Neural cell (in vitro differentiated cells): ENCODE measurements around the gene PROK2. TPM values are rescaled to one million over a fixed set of nuclear protein-coding genes. Genes with fewer than 3 reads are reported as not detected.

Experiments used
- H2AFZ ChIP-seq: fragments of 200-600, 300-800 bp; sonication (generic), shearing (Covaris generic); 2 replicates; pipeline ENCODE4 v1.6.0; 2014; ENCODE audit warnings: low read depth, mild to moderate bottlenecking, antibody characterized with exemption, low read length, moderate library complexity
- H3F3A ChIP-seq: fragments of 200-600 bp; shearing (Covaris generic); 2 replicates; pipeline ENCODE4 v1.6.1; 2016; ENCODE audit warnings: mild to moderate bottlenecking, moderate library complexity, mixed read lengths, antibody characterized with exemption, low read length; ENCODE audit not compliant: insufficient read depth, poor library complexity, severe bottlenecking
- H3K27ac ChIP-seq: fragments of 200-600, 300-800 bp; sonication (generic), shearing (Covaris generic); 2 replicates; pipeline ENCODE4 v1.5.1; 2014; ENCODE audit warnings: mild to moderate bottlenecking, low read length, moderate library complexity
- H3K27me3 ChIP-seq: fragments of 300-800, 200-600 bp; sonication (generic), shearing (Covaris generic); 2 replicates; pipeline ENCODE4 v1.6.0; 2014; ENCODE audit warnings: mild to moderate bottlenecking, low read depth, low read length, moderate library complexity; ENCODE audit not compliant: insufficient read depth
- H3K36me3 ChIP-seq: fragments of 300-800, 200-600 bp; sonication (generic), shearing (Covaris generic); 2 replicates; pipeline ENCODE4 v1.5.1; 2014; ENCODE audit warnings: mild to moderate bottlenecking, antibody characterized with exemption, low read length, moderate library complexity; ENCODE audit not compliant: insufficient read depth
- H3K4me2 ChIP-seq: fragments of 300-800, 200-600 bp; sonication (generic), shearing (Covaris generic); 2 replicates; pipeline ENCODE4 v1.6.0; 2014; ENCODE audit warnings: mild to moderate bottlenecking, low read length
- H3K4me3 ChIP-seq: fragments of 300-800, 200-600 bp; sonication (generic), shearing (Covaris generic); 2 replicates; pipeline ENCODE4 v1.5.1; 2014; ENCODE audit warnings: mild to moderate bottlenecking, low read length, moderate library complexity
- H3K79me2 ChIP-seq: fragments of 200-600 bp; shearing (Covaris generic); replicated peaks from 2 replicates; pipeline ENCODE4 v1.6.0; 2014; ENCODE audit warnings: mild to moderate bottlenecking, low read length, moderate library complexity; ENCODE audit not compliant: insufficient read depth
- H3K9ac ChIP-seq: fragments of 300-800, 200-600 bp; sonication (generic), shearing (Covaris generic); 2 replicates; pipeline ENCODE4 v1.6.1; 2016; ENCODE audit warnings: mild to moderate bottlenecking, low read length, mixed read lengths
- H3K9me2 ChIP-seq: fragments of 200-600 bp; shearing (Covaris generic); 2 replicates; pipeline ENCODE4 v1.6.1; 2016; ENCODE audit warnings: mild to moderate bottlenecking, low read length, mixed read lengths; ENCODE audit not compliant: insufficient read depth
- H3K9me3 ChIP-seq: fragments of 200-600, 300-800 bp; sonication (generic), shearing (Covaris generic); 2 replicates; pipeline ENCODE4 v1.6.1; 2016; ENCODE audit warnings: mild to moderate bottlenecking, mixed run types, low read length, moderate library complexity, mixed read lengths
- H4K20me1 ChIP-seq: fragments of 200-600 bp; shearing (Covaris generic); 2 replicates; pipeline ENCODE4 v1.6.1; 2016; ENCODE audit warnings: mild to moderate bottlenecking, mixed run types; ENCODE audit not compliant: insufficient read depth
- EP300 ChIP-seq: fragments of 450-650 bp; conservative IDR thresholded peaks from 2 replicates; pipeline ENCODE4 v1.6.1; 2014; ENCODE audit warnings: antibody characterized with exemption, mild to moderate bottlenecking, moderate library complexity; ENCODE audit not compliant: poor library complexity, severe bottlenecking
- EZH2 ChIP-seq: fragments of 200-600, 300-800 bp; shearing (Covaris generic), sonication (generic); IDR thresholded peaks from 2 replicates; pipeline ENCODE4 v1.6.1; 2014; ENCODE audit warnings: antibody characterized with exemption, low read length, borderline replicate concordance, mild to moderate bottlenecking; ENCODE audit not compliant: insufficient read depth, poor library complexity, severe bottlenecking
- MXI1 ChIP-seq: fragments of 450-650 bp; conservative IDR thresholded peaks from 2 replicates; pipeline ENCODE4 v1.6.1; 2014; ENCODE audit warnings: antibody characterized with exemption, mild to moderate bottlenecking; ENCODE audit not compliant: poor library complexity, severe bottlenecking
- POLR2AphosphoS5 ChIP-seq: IDR thresholded peaks from 2 replicates; pipeline ENCODE4 v1.6.1; 2012
- RAD21 ChIP-seq: fragments of 450-650 bp; conservative IDR thresholded peaks from 2 replicates; pipeline ENCODE4 v1.6.1; 2014; ENCODE audit warnings: antibody characterized with exemption, mild to moderate bottlenecking, moderate library complexity
- REST ChIP-seq: IDR thresholded peaks from 2 replicates; pipeline ENCODE4 v1.6.1; 2012; ENCODE audit warnings: borderline replicate concordance
- SMC3 ChIP-seq: fragments of 450-650 bp; conservative IDR thresholded peaks from 2 replicates; pipeline ENCODE4 v1.6.1; 2014; ENCODE audit warnings: antibody characterized with exemption, mild to moderate bottlenecking, moderate library complexity; ENCODE audit not compliant: poor library complexity
- TAF1 ChIP-seq: IDR thresholded peaks from 2 replicates; pipeline ENCODE4 v1.6.1; 2012; ENCODE audit warnings: low read depth
- polyA plus RNA-seq: library from polyadenylated mRNA; depleted of rRNA; stranded (reverse); fragments of >200 nt; gene quantifications from 2 replicates; pipeline ENCODE4 v1.2.3, GENCODE V29; 2014
- TF ChIP-seq, protein P1 (sequence below): fragments of 450-650 bp; IDR thresholded peaks from 2 replicates; pipeline ENCODE4 v1.5.1; 2014; ENCODE audit warnings: antibody characterized with exemption, mild to moderate bottlenecking, moderate library complexity; ENCODE audit not compliant: poor library complexity, severe bottlenecking

PROK2 gene
- polyA plus RNA-seq, 1 donor from 2014 or later: 0.30 TPM

DNA sequence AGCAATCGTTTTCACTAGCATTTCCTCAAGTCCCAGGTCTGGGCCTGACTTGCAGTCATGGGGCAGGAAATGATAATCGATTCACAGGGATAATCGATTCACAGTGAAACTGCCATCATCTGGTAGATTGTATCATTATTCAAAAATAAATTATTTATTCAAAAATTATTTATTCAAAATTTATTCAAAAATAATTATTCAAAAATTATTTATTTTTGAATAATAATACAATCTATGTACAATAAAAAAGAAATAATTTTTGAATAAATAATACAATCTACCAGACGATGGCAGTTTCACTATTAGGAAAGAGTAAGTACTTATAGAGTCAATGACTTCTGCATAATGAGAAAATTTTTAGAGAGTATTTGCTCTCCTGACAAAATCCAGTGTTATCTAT, 28.1 kb upstream of the PROK2 start:
- Histone ChIP-seq H3K4me3 (no peak overlapping the region), H3K27me3 (no peaks in the 10 kb centered on the region), H3K9me3 (no peaks in the 10 kb centered on the region), H3K4me2 (no peak overlapping the region), H3K36me3 (no peaks in the 10 kb centered on the region), H3F3A (no peaks in the 10 kb centered on the region), H3K27ac (no peak overlapping the region), H3K79me2 (no peaks in the 10 kb centered on the region), H4K20me1 (no peaks in the 10 kb centered on the region), H2AFZ (no peak overlapping the region), H3K9ac (no peak overlapping the region), H3K9me2 (no peaks in the 10 kb centered on the region)
- TF ChIP-seq RAD21 (no peak), EZH2 (no peak), POLR2AphosphoS5 (no peak), TAF1 (no peak), REST (no peak), MXI1 (no peak), EP300 (no peak), SMC3 (no peak)
- TF ChIP-seq, protein P1, sequence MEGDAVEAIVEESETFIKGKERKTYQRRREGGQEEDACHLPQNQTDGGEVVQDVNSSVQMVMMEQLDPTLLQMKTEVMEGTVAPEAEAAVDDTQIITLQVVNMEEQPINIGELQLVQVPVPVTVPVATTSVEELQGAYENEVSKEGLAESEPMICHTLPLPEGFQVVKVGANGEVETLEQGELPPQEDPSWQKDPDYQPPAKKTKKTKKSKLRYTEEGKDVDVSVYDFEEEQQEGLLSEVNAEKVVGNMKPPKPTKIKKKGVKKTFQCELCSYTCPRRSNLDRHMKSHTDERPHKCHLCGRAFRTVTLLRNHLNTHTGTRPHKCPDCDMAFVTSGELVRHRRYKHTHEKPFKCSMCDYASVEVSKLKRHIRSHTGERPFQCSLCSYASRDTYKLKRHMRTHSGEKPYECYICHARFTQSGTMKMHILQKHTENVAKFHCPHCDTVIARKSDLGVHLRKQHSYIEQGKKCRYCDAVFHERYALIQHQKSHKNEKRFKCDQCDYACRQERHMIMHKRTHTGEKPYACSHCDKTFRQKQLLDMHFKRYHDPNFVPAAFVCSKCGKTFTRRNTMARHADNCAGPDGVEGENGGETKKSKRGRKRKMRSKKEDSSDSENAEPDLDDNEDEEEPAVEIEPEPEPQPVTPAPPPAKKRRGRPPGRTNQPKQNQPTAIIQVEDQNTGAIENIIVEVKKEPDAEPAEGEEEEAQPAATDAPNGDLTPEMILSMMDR: no peak

- Histone ChIP-seq H4K20me1 (no peaks in the 10 kb centered on the region), H3K4me3 (no peak overlapping the region), H3K9me3 (no peaks in the 10 kb centered on the region), H3K27ac (no peak overlapping the region), H3F3A (no peaks in the 10 kb centered on the region), H3K79me2 (no peaks in the 10 kb centered on the region), H3K9me2 (no peaks in the 10 kb centered on the region), H2AFZ (no peak overlapping the region), H3K36me3 (no peaks in the 10 kb centered on the region), H3K27me3 (no peaks in the 10 kb centered on the region), H3K9ac (no peak overlapping the region), H3K4me2 (no peak overlapping the region)
- TF ChIP-seq RAD21 (no peak), REST (no peak), MXI1 (no peak), EP300 (no peak), TAF1 (no peak), EZH2 (no peak), POLR2AphosphoS5 (no peak), SMC3 (no peak)
- TF ChIP-seq, protein P1: no peak
Measured at GRCh38 chr3:71810056-71810455, 25.1 kb upstream of the PROK2 start.
